ENCODE data around the gene ATP5F1E. TPM values are rescaled to one million over a fixed set of nuclear protein-coding genes. Genes with fewer than 3 reads are reported as not detected.

ATP5F1E gene
- total RNA-seq, 1 donor from 2014 or later: 80.0 TPM

Other genes with a start within 250 kb of the ATP5F1E start
- 0.22 TPM in 1 of 2 replicates, not detected in the other for gene GNAS-AS1, start 181.4 kb downstream of the ATP5F1E start, total RNA-seq
- gene GNAS, start 179.6 kb downstream of the ATP5F1E start, total RNA-seq: 261 and 375 TPM in 2 replicates
- gene NELFCD, start 51.1 kb downstream of the ATP5F1E start, total RNA-seq: 43.8 and 51.0 TPM in 2 replicates
- gene CTSZ, start 25.1 kb downstream of the ATP5F1E start, total RNA-seq: 203 and 287 TPM in 2 replicates
- gene TUBB1, start 12.9 kb downstream of the ATP5F1E start, total RNA-seq: not detected in 2 replicates
- 71.5 and 86.5 TPM in 2 replicates for gene PRELID3B, start 10.5 kb upstream of the ATP5F1E start, total RNA-seq
- gene ZNF831, start 131.5 kb upstream of the ATP5F1E start, total RNA-seq: under 0.01 and 0.20 TPM in 2 replicates